ENCODE results near the gene CLSTN1. TPM values are rescaled to one million over a fixed set of nuclear protein-coding genes. Genes with fewer than 3 reads are reported as not detected.
A peak's percentile ranks its signal among the peaks of the same experiment; 100 is the strongest.
"Not testable (repeated sequence)": the region's sequence is repeated elsewhere in the genome, so short reads cannot be mapped to it uniquely, and the experiment has no call there.

CLSTN1 gene
- total RNA-seq, 1 experiment from 2014 or later: 100 TPM

GRCh38 chr1:9723068-9723805 is 100.5 kb downstream of the CLSTN1 start:
- Histone ChIP-seq H3K36me3 (replicated peaks; ENCODE audit: control insufficient read depth, insufficient read depth, low read length) (peaks cover 8% of the 10 kb centered on the region), H3K27me3 (ENCODE audit: control insufficient read depth, insufficient read depth, low read length) (no peaks in the 10 kb centered on the region), H3K4me3 (ENCODE audit: insufficient read depth, low read depth, low read length) (no peak overlapping the region)
- DNase-seq: no peak

GRCh38 chr1:9722378-9722749 is 101.4 kb downstream of the CLSTN1 start:
- peak; percentile 28 for DNase-seq
- Histone ChIP-seq H3K27me3 (ENCODE audit: control insufficient read depth, insufficient read depth, low read length) (no peaks in the 10 kb centered on the region), H3K36me3 (replicated peaks; ENCODE audit: control insufficient read depth, insufficient read depth, low read length) (peaks cover 8% of the 10 kb centered on the region), H3K4me3 (ENCODE audit: insufficient read depth, low read depth, low read length) (no peak overlapping the region)

GRCh38 chr1:9721606-9722377 is 102.0 kb downstream of the CLSTN1 start:
- Histone ChIP-seq H3K36me3 (replicated peaks; ENCODE audit: control insufficient read depth, insufficient read depth, low read length) (peaks cover 8% of the 10 kb centered on the region), H3K27me3 (ENCODE audit: control insufficient read depth, insufficient read depth, low read length) (no peaks in the 10 kb centered on the region), H3K4me3 (ENCODE audit: insufficient read depth, low read depth, low read length) (no peak overlapping the region)
- peak; percentile 98 for DNase-seq

- Histone ChIP-seq H3K27me3 (ENCODE audit: control insufficient read depth, insufficient read depth, low read length) (no peaks in the 10 kb centered on the region), H3K4me3 (ENCODE audit: insufficient read depth, low read depth, low read length) (no peak overlapping the region), H3K36me3 (replicated peaks; ENCODE audit: control insufficient read depth, insufficient read depth, low read length) (peaks cover 8% of the 10 kb centered on the region)
- DNase-seq: peak; percentile 61
Measured at GRCh38 chr1:9720785-9721605, 102.8 kb downstream of the CLSTN1 start.

GRCh38 chr1:9719978-9720722 is 103.6 kb downstream of the CLSTN1 start:
- Histone ChIP-seq H3K27me3 (ENCODE audit: control insufficient read depth, insufficient read depth, low read length) (no peaks in the 10 kb centered on the region), H3K36me3 (replicated peaks; ENCODE audit: control insufficient read depth, insufficient read depth, low read length) (peaks cover 8% of the 10 kb centered on the region), H3K4me3 (ENCODE audit: insufficient read depth, low read depth, low read length) (no peak overlapping the region)
- peak; percentile 82 for DNase-seq

- H3K4me3 ChIP-seq (ENCODE audit: insufficient read depth, low read depth, low read length): no peak overlapping the region
- peak; percentile 28 for DNase-seq
- H3K36me3 ChIP-seq (replicated peaks; ENCODE audit: control insufficient read depth, insufficient read depth, low read length): peaks cover 4% of the 10 kb centered on the region
- no peaks in the 10 kb centered on the region for H3K27me3 ChIP-seq (ENCODE audit: control insufficient read depth, insufficient read depth, low read length)
Measured at GRCh38 chr1:9718006-9718680, 105.6 kb downstream of the CLSTN1 start.

GRCh38 chr1:9717193-9718005 is 106.4 kb downstream of the CLSTN1 start:
- no peaks in the 10 kb centered on the region for H3K27me3 ChIP-seq (ENCODE audit: control insufficient read depth, insufficient read depth, low read length)
- no peaks in the 10 kb centered on the region; the same call in none of the 2 replicates for H3K36me3 ChIP-seq (replicated peaks; ENCODE audit: control insufficient read depth, insufficient read depth, low read length)
- peak; percentile 80 for DNase-seq
- no peak overlapping the region for H3K4me3 ChIP-seq (ENCODE audit: insufficient read depth, low read depth, low read length)

GRCh38 chr1:9716404-9717192 is 107.2 kb downstream of the CLSTN1 start:
- H3K36me3 ChIP-seq (replicated peaks; ENCODE audit: control insufficient read depth, insufficient read depth, low read length): no peaks in the 10 kb centered on the region; the same call in 1 of the 2 replicates
- H3K4me3 ChIP-seq (ENCODE audit: insufficient read depth, low read depth, low read length): no peak overlapping the region
- DNase-seq: peak; percentile 52
- no peaks in the 10 kb centered on the region for H3K27me3 ChIP-seq (ENCODE audit: control insufficient read depth, insufficient read depth, low read length)

- H3K27me3 ChIP-seq (ENCODE audit: control insufficient read depth, insufficient read depth, low read length): no peaks in the 10 kb centered on the region
- DNase-seq: peak; percentile 54
- H3K4me3 ChIP-seq (ENCODE audit: insufficient read depth, low read depth, low read length): no peak overlapping the region
- H3K36me3 ChIP-seq (replicated peaks; ENCODE audit: control insufficient read depth, insufficient read depth, low read length): no peaks in the 10 kb centered on the region; the same call in 1 of the 2 replicates
Measured at GRCh38 chr1:9715536-9716226, 108.1 kb downstream of the CLSTN1 start.

- H3K4me3 ChIP-seq (ENCODE audit: insufficient read depth, low read depth, low read length): no peak overlapping the region
- no peaks in the 10 kb centered on the region; the same call in 1 of the 2 replicates for H3K36me3 ChIP-seq (replicated peaks; ENCODE audit: control insufficient read depth, insufficient read depth, low read length)
- peak; percentile 95 for DNase-seq
- H3K27me3 ChIP-seq (ENCODE audit: control insufficient read depth, insufficient read depth, low read length): no peaks in the 10 kb centered on the region
Measured at GRCh38 chr1:9714257-9714718, 109.5 kb downstream of the CLSTN1 start.

- H3K36me3 ChIP-seq (replicated peaks; ENCODE audit: control insufficient read depth, insufficient read depth, low read length); DNase-seq: not testable (repeated sequence)
Measured at GRCh38 chr1:9712767-9713166, 111.0 kb downstream of the CLSTN1 start.

More at GRCh38 chr1:9712767-9713166, 111.0 kb downstream of the CLSTN1 start:
- H3K4me3 ChIP-seq (ENCODE audit: insufficient read depth, low read depth, low read length); H3K27me3 ChIP-seq (ENCODE audit: control insufficient read depth, insufficient read depth, low read length): not testable (repeated sequence)

All from H7 (cell line).